IPS DF 19.7 (cell line): ENCODE measurements around the gene HNRNPA1L2.
"Not testable (repeated sequence)": the region's sequence is repeated elsewhere in the genome, so short reads cannot be mapped to it uniquely, and the experiment has no call there.

Experiments
- DNase-seq: peaks from one replicate; pipeline ENCODE4 v3.0.0-alpha.2; 2013; ENCODE audit warnings: low read depth, low spot score

HNRNPA1L2 gene

GRCh38 chr13:52646967-52647366, 4.7 kb downstream of the HNRNPA1L2 start:
- DNase-seq, result no peak

- no peak for DNase-seq
Measured at GRCh38 chr13:52650731-52651130, 8.5 kb downstream of the HNRNPA1L2 start.

DNA sequence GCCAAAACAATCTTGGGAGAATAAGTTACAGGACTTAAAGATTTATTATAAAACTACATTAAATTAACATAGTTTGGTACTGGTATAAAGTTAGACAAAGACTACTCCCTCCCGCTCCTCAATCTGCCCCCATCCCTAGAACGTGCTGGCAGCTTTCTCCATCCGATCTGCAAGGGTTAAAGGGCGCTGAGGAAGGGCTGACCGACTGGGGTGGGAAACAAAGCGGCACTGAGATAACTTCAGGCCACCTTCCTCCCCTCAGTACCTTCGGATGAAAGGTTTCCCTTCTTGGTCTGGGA, 9.6 kb downstream of the HNRNPA1L2 start:
- no peak for DNase-seq

GRCh38 chr13:52652196-52652979, 10.2 kb downstream of the HNRNPA1L2 start, which contains the start of gene SUGT1:
Gene SUGT1 (plus strand): TSS chr13:52652836. CDS start chr13:52652921, 85 bp downstream.
- peak; percentile 93 for DNase-seq

DNA sequence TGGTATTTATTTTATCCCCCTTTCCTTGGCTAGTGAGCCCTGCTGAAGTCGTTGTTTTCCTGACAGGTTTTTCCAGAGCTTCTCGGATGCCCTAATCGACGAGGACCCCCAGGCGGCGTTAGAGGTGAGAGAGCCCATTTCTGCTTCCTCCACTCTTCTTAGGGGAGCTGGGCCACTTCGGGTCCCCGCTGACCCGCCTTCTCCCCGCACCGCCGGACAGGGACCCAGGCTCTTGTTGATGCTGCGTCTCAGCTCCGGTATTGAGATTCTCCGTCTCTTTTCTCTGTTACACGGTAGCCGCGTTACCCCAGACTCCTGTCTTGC, 10.7 kb downstream of the HNRNPA1L2 start:
- no peak for DNase-seq

DNA sequence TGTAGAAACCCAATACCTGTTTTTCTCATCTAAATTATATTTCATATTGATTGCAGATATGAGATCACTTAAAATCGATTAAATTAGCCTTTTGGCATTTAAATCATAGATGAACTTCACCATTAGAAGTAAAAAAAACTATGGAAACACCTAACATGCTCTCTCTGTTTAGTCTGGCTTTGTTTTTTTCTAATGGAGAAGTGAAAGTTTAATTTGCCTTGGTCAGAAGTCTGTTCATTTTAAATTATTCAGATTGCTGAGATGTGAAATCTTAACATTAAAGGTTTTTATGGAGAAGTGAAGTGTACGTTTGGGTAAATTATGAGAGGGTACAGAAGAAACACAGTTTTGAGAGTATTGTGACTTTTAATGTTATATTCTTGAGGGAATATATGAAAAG, 17.1 kb downstream of the HNRNPA1L2 start:
- no peak for DNase-seq

DNA sequence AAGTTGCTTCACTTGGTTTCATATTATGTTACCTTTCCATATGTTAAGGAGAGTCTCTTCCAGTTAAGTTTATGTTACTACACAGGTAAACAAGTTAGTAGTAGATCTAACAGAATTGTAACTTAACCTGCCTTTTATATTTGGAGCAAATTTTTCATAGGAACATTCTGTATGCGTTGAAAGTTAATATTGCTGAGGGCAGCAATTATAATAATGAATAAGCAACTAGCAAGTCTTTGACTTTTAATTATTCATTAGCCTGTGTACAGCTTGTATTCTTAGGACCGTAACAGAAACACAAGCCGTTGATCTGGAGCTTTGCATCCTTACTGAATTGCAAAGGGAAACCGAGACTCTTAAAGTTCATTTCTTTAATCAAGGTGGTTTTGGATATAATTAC, 22.0 kb downstream of the HNRNPA1L2 start:
- DNase-seq, result no peak

DNA sequence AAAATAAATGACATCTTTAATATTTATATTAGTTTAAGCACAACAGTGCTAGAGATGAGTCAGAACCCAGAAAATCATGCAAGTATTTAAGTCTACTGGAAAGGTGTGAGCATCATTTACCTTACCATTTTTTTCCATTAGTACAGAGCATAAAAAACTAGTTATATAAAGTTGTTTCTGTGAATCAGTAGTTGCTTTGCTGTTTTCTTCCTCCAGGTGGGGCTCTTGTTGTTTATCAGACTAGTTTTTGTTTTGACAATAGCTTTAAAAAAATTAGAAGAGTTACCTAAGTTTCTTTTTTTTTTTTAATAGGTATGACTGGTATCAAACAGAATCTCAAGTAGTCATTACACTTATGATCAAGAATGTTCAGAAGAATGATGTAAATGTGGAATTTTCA, 23.1 kb downstream of the HNRNPA1L2 start:
- DNase-seq, result no peak

DNA sequence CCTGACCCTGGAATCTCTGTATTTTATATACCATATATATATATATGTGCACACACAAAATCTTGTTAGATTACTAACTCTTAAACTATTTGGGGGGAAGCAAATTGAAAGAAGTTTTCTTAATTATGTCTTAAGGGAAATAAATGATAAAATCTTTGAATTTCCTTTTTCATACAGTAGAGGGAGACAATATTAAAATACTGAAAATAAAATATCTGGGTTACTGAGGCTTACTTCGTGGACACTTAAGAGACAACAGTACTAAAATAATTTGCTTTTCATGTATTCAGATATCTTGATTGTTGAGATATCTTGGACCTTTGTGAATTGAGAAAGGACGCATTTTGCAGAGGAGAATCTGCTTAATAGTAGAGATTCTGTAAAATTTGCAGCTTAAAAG, 27.4 kb downstream of the HNRNPA1L2 start:
- no peak for DNase-seq

DNA sequence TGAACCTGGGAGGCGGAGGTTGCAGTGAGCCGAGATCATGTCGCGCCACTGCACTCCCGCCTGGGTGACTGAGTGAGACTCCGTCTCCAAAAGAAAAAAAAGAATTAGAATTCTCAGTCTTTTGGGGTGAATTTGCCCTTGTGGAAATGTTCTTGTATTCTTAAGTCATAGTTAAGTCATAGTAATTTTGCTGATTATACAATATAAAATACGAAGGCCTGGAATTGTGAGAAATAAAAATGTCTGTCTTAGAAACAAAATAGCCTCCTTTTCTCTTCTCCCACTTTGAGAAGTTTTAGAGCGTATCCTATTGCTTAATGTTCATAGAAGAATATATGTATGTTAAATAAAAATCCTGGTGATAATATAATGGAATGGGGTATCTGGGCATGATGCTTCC, 28.5 kb downstream of the HNRNPA1L2 start:
- DNase-seq, result no peak

DNA sequence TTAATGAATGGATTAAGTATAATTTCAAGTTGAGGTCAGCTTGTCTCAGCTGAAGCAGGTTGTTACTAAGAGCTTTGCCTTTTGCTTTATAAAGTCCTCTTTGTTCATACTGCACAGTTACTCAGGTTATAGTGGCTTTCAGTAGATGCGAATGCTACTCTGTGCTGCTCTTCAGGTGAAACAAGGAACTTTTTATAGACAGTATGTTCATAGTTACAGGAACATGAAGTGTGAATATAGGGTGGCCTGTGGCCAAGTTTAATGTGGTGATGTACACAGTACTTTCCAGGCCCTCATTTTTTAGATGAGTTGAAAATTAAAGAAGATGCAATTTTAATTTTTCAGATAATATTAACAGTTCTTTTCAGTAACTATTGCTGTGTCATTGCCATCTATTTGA, 31.2 kb downstream of the HNRNPA1L2 start:
- no peak for DNase-seq

DNA sequence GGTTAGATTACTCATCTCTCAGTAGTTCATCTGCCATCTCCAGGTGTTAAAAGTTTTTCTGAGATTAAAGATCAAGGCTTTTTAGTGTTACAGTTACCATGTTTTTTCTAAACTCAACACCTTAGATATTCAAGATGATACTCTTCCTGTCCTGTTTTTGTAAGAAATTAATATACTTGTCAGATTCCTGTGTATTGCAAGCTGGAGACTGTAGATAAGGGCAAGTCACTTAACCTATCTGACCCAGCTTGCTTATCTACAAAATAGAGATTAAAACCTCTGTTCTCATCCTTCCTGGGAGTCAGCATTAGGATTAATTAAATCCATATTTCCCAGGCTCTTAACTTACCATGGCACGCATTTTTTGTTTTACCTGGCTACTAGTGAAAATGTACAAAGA, 35.6 kb downstream of the HNRNPA1L2 start:
- DNase-seq, result no peak

DNA sequence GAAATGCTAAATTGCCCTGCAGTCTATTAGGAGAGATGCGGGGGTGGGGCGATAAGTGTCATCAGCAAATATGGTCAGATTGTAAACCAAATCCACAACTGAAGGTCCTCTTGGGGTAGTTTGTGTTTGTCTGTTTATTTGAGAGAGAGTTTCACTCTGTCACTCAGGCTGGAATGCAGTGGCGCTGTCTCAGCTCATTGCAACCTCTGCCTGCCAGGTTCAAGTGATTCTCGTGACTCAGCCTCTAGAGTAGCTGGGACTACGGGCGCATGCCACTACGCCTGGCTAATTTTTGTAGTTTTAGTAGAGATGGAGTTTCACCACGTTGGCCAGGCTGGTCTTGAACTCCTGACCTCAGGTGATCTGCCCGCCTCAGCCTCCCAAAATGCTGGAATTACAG, 43.6 kb downstream of the HNRNPA1L2 start:
- not testable (repeated sequence) for DNase-seq

DNA sequence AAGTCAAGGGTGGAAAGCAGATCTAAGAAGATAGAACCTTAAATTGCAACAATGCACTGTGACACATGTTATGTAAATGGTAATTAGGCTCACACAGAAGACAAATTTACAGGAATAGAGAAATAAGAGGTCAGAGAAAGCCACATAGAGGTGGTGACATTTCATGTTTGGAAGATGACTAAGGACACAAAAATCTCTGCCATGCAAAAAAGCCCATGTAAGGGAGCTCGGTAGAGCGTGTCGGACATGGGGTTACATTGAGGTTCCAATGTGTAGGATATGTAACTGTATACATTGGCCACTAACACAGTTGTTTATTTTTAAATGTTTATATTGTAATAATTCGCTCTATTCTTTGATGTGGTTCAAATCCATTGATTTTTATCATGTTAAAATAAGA, 44.1 kb downstream of the HNRNPA1L2 start:
- DNase-seq, result no peak
